MM.1S (cell line): Measurements from ENCODE around the gene NUDT8.
A peak's percentile ranks its signal among the peaks of the same experiment; 100 is the strongest.

ENCODE experiments used
- DNase-seq: peaks from one replicate; pipeline ENCODE4 v3.0.0-alpha.2; 2015
- H2AFZ ChIP-seq: fragments of 300-600 bp; sonication (generic); 2 replicates; pipeline ENCODE4 v1.6.0; 2016; ENCODE audit warnings: antibody characterized with exemption, low read length
- H3F3A ChIP-seq: fragments of 300-600 bp; sonication (generic); 2 replicates; pipeline ENCODE4 v1.6.1; 2016; ENCODE audit warnings: mild to moderate bottlenecking, antibody characterized with exemption, low read length, moderate library complexity, mixed read lengths; ENCODE audit not compliant: insufficient read depth
- H3K27ac ChIP-seq: fragments of 300-600 bp; sonication (generic); 2 replicates; pipeline ENCODE4 v1.5.1; 2016; ENCODE audit warnings: mild to moderate bottlenecking, low read length
- H3K27me3 ChIP-seq: fragments of 300-600 bp; sonication (generic); replicated peaks from 2 replicates; pipeline ENCODE4 v1.6.0; 2016; ENCODE audit warnings: low read length; ENCODE audit not compliant: insufficient read depth
- H3K36me3 ChIP-seq: fragments of 300-600 bp; sonication (generic); replicated peaks from 2 replicates; pipeline ENCODE4 v1.6.1; 2016; ENCODE audit warnings: mild to moderate bottlenecking, low read length, mixed read lengths; ENCODE audit not compliant: insufficient read depth
- H3K4me1 ChIP-seq: fragments of 300-600 bp; sonication (generic); 2 replicates; pipeline ENCODE4 v1.6.1; 2016; ENCODE audit warnings: low read length, mixed read lengths
- H3K4me2 ChIP-seq: fragments of 300-600 bp; sonication (generic); 2 replicates; pipeline ENCODE4 v1.6.0; 2016; ENCODE audit warnings: low read depth, low read length
- H3K4me3 ChIP-seq: fragments of 300-600 bp; sonication (generic); 2 replicates; pipeline ENCODE4 v1.5.1; 2016; ENCODE audit warnings: low read length, mixed read lengths
- H3K79me2 ChIP-seq: fragments of 300-600 bp; sonication (generic); 2 replicates; pipeline ENCODE4 v1.6.1; 2016; ENCODE audit warnings: mixed run types, low read length, mixed read lengths
- H3K9ac ChIP-seq: fragments of 300-600 bp; sonication (generic); 2 replicates; pipeline ENCODE4 v1.6.1; 2016; ENCODE audit warnings: low read length, mixed read lengths
- H3K9me2 ChIP-seq: fragments of 300-600 bp; sonication (generic); replicated peaks from 2 replicates; pipeline ENCODE4 v1.6.1; 2016; ENCODE audit warnings: mild to moderate bottlenecking, low read length, mixed read lengths; ENCODE audit not compliant: insufficient read depth
- H3K9me3 ChIP-seq: fragments of 300-600 bp; sonication (generic); replicated peaks from 2 replicates; pipeline ENCODE4 v1.6.1; 2016; ENCODE audit warnings: mild to moderate bottlenecking, low read length, mixed read lengths; ENCODE audit not compliant: insufficient read depth
- H4K20me1 ChIP-seq: fragments of 300-600 bp; sonication (generic); 2 replicates; pipeline ENCODE4 v1.6.1; 2016; ENCODE audit warnings: mild to moderate bottlenecking, low read length, moderate library complexity, mixed read lengths; ENCODE audit not compliant: insufficient read depth
- CTCF ChIP-seq: fragments of 300-600 bp; sonication (generic); IDR thresholded peaks from 2 replicates; pipeline ENCODE4 v1.5.1; 2016; ENCODE audit warnings: antibody characterized with exemption, low read length, mixed read lengths
- EZH2 ChIP-seq: fragments of 300-600 bp; sonication (generic); optimal IDR thresholded peaks from 2 replicates; pipeline ENCODE3; 2017; ENCODE audit warnings: low read depth, mild to moderate bottlenecking, antibody characterized with exemption, low read length, mixed read lengths
- EZH2phosphoT487 ChIP-seq: fragments of 300-600 bp; sonication (generic); IDR thresholded peaks from 2 replicates; pipeline ENCODE4 v1.6.1; 2018; ENCODE audit warnings: antibody characterized with exemption, low read length

NUDT8 gene

DNA sequence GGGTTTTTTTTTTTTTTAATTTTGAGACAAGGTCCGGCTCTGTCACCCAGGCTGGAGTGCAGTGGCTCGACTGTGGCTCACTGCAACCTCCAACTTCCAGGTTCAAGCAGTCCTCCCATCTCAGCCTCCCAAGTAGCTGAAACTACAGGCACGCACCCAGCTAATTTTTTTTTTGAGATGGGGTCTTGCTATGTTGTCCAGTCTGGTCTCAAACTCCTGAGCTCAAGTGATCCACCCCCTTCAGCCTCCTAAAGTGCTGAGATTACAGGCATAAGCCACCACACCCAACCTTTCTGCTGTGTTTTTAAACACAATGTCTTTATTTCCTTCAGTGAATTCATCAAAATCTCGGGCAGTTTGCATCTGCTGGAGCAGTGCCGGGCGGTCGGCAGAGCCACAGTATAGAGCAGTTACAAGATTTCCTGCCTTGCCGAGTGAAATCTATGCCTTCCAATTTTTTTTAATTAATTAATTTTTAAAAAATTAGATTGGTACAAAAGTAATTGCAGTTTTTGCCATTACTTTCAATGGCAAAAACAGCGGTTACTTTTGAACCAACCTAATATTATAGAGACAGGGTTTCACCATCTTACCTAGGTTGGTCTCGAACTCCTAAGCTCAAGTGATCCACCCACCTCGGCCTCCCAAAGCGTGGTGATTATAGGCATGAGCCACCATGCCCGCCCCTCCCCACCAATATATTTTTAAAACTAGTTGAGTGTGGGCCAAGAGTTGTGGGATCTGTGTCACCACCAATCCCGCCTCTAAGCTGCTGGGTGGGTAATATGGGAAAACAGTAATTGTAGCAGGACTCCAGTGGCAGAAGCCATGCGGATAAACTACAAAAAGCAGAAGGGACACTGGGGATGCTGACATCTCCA is 23.5 kb upstream of the NUDT8 start:
- Histone ChIP-seq H3F3A (peaks cover 17% of the 10 kb centered on the region; the same call in 1 of the 2 replicates), H3K9ac (no peak overlapping the region), H3K27ac (no peak overlapping the region), H2AFZ (no peak overlapping the region), H3K27me3 (no peaks in the 10 kb centered on the region), H4K20me1 (no peaks in the 10 kb centered on the region), H3K4me1 (peaks cover 19% of the 10 kb centered on the region), H3K36me3 (no peaks in the 10 kb centered on the region), H3K9me3 (no peaks in the 10 kb centered on the region), H3K79me2 (no peaks in the 10 kb centered on the region), H3K9me2 (no peaks in the 10 kb centered on the region), H3K4me3 (no peak overlapping the region), H3K4me2 (no peak overlapping the region)
- no peak for DNase-seq
- TF ChIP-seq EZH2phosphoT487 (no peak), EZH2 (no peak), CTCF (no peak)

DNA sequence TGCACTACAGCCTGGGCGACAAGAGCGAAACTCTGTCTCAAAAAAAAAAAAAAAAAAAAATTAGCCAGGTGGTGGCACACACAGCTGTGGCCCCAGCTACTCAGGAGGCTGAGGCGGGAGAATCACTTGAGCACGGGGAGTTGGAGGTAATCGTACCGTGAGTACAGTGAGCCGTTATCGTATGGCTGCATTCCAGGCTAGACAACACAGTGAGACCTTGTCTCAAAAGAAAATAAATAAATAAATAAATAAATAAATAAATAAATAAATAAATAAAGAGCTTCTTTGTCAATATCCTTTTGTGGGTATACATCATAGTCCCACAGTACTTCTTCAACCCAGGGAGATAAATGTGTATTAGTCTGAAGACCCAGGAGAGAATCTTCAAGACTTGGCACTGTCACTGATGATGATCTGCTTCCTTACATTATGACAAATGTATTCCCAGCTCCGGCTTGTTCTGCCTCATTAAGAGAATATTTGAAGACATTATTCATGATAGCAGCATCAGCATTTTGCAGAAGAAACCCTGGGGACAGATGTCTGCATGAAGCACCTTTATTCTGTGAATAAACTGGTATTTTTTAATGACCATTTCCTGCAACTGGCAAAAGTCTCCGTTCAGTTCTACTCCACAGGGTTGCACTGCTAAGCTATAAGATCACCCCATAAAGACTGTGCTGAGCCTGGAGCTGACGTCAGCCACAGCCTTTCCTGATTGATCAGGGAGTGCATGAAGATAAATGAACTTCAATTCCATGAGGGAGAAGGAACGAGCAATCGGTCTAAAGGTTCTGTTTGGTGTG is 22.4 kb upstream of the NUDT8 start:
- Histone ChIP-seq H3F3A (peaks cover 23% of the 10 kb centered on the region), H3K36me3 (no peaks in the 10 kb centered on the region), H3K27ac (no peak overlapping the region), H3K79me2 (no peaks in the 10 kb centered on the region), H3K9ac (no peak overlapping the region), H3K4me1 (peaks cover 25% of the 10 kb centered on the region), H3K27me3 (no peaks in the 10 kb centered on the region), H3K4me2 (no peak overlapping the region), H3K4me3 (no peak overlapping the region), H4K20me1 (no peaks in the 10 kb centered on the region), H3K9me2 (no peaks in the 10 kb centered on the region), H2AFZ (no peak overlapping the region), H3K9me3 (no peaks in the 10 kb centered on the region)
- no peak for DNase-seq
- TF ChIP-seq EZH2phosphoT487: no peak
- TF ChIP-seq CTCF: no peak
- no peak for TF ChIP-seq EZH2

- Histone ChIP-seq H4K20me1 (no peaks in the 10 kb centered on the region), H3K27me3 (no peaks in the 10 kb centered on the region), H3K9me2 (no peaks in the 10 kb centered on the region), H3K4me1 (peaks cover 36% of the 10 kb centered on the region), H3K4me3 (peak overlapping the region; percentile 58), H3F3A (peaks cover 23% of the 10 kb centered on the region), H3K9ac (peak overlapping the region; percentile 36; the same call in 1 of the 2 replicates), H3K4me2 (peak overlapping the region; percentile 46), H3K79me2 (no peaks in the 10 kb centered on the region), H2AFZ (peak overlapping the region; percentile 46), H3K36me3 (no peaks in the 10 kb centered on the region), H3K9me3 (no peaks in the 10 kb centered on the region), H3K27ac (peak overlapping the region; percentile 14; the same call in 1 of the 2 replicates)
- TF ChIP-seq EZH2phosphoT487 (no peak), EZH2 (no peak), CTCF (no peak)
- DNase-seq: peak; percentile 39
Observed at GRCh38 chr11:67649634-67650510, 20.1 kb upstream of the NUDT8 start.
